GM04504 (cell line): Measurements from ENCODE around the gene IFITM10.

Experiments
- DNase-seq: peaks from one replicate; pipeline ENCODE4 v3.0.0-alpha.2; 2012; ENCODE audit warnings: low read depth

The IFITM10 gene

GRCh38 chr11:1751531-1751921, 1.1 kb upstream of the IFITM10 start:
- no peak for DNase-seq

DNA sequence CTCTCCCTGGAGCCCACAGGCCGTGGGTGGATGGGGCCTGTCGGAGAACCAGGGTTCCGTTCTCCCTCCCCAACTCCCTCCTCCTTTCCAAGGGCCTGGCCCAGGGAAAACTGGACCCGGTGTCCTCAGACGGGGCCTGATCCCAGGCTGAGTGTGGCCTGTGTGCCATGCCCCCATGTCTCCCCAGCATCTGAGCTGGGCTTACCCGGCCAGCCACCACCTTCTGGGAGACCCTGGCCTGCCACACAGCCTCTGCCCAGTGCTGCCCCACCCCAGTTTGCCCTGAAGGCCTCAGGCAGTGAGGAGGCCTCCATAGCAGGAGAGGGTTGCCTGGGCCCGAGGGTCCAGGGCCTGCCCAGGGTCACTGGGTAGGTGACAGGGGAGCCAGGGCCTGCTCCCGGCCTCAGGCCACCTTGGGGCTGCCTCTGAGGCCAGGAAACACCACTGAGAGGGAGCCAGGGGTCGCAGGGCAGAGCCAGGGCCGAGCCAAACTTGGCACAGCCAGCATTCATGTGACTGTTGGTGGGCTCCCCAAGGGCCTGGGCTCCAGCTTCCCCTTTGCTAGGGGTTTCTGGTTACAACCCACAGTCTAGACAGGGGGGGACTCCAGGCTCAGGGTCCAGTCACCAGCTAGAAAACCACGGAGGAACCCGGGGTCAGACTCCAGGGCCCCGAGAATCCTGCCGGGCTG, 590 bp upstream of the IFITM10 start:
- DNase-seq, result no peak

GRCh38 chr11:1749395-1750351, 722 bp downstream of the IFITM10 start:
- peak; percentile 84 for DNase-seq

- no peak for DNase-seq
Measured at GRCh38 chr11:1748636-1749394, 1.6 kb downstream of the IFITM10 start.

DNA sequence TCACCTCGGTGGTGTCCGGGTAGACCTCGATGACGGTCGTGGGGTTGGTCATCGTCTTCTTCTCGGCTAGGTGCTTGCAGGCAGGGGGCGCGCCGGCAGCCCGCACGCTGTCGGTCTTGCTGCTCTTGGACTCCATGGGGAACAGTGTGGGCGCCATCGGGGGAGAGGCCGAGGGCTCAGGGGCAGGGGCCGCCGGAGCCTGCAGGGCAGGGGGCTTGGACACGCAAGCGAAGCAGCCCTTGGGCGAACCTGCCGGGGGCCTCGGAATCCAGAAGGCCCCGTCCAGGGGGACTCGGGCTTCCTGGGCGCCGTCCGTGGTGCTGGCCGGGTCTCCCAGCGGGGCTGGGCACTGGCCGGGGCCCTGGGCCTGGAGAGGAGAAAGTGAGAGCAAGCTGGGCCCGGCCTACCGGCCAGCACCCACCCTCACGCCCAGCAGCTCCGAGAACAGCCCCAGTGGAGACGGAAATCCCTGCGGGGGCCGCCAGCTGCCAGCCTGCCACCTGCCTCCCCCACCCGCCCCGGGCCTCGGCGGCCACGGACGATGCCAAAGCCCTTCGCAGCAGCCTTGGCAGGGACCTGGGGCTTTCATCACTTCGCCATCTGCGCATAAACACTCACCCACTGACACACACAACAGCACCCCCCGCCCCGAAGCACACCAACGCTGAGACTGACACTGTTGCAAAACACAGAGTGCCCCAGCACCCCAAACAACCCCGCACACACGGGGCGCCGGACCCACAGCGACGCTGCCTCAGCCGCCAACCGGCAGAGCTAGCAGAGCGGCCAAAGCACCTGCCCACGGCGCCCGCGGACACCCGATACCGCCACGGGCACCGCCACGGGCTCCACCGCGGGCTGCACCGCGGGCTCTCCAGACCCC, 2.4 kb downstream of the IFITM10 start:
- DNase-seq, result no peak

DNA sequence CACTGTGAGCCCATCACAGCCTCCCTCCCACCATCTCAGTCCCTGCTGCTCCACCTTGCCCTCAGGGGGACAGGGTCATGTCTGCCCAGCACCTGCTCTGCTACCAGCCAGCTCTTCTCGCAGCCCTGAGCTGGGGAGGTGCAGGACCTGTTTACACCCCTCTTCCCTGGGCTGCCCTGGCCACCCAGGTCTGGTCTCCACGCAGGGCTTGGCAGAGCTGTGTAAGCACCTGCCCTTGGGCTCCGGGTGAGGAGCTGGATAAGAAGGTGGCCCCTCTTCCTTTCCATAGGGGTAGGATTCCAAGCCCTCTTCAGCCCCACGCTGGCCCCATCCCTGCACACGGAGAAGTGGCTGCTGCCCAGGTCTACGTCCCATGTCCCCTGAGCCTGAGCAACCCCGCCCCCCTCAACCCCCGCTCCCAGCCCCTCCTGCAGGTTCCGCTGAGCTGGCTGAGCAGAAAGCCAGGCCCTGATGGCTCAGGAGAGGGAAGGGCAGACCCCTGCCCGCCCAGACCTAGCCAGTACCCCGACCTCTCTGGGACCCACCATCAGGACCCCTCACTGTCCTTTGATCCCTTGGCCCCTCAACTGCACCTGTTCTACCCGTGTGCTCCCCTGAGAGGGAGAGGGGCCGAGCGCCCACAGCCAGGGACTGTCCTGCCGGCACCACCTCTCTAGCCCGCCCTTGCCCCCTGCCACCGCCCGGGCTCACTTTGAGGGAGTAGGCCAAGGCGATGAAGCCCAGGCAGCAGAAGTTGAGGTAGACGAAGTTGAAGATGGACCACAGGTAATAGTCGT, 3.2 kb downstream of the IFITM10 start:
- no peak for DNase-seq

DNA sequence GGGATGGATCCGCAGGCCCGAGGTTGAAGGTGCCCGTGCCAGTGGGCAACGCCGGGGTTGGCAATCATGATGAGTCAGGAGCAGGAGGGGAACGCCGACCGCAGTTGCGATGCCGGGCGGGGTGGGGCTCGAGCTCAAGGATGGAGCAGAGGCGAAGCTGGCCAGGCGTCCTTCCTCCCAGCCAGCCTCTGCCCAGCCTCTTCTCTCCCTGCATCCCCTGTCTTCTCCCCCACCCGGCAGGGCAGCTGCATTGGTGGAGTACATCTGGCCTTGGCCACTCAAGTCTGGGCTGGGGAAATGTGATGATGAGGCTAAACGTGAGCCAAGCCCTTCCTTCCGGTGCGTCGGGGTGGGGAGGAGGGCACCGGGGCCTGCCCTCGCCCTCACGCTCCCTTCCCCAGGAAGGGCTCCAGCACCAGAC, 3.9 kb downstream of the IFITM10 start:
- DNase-seq, result no peak

GRCh38 chr11:1745701-1746320, 4.6 kb downstream of the IFITM10 start:
- DNase-seq, result no peak

DNA sequence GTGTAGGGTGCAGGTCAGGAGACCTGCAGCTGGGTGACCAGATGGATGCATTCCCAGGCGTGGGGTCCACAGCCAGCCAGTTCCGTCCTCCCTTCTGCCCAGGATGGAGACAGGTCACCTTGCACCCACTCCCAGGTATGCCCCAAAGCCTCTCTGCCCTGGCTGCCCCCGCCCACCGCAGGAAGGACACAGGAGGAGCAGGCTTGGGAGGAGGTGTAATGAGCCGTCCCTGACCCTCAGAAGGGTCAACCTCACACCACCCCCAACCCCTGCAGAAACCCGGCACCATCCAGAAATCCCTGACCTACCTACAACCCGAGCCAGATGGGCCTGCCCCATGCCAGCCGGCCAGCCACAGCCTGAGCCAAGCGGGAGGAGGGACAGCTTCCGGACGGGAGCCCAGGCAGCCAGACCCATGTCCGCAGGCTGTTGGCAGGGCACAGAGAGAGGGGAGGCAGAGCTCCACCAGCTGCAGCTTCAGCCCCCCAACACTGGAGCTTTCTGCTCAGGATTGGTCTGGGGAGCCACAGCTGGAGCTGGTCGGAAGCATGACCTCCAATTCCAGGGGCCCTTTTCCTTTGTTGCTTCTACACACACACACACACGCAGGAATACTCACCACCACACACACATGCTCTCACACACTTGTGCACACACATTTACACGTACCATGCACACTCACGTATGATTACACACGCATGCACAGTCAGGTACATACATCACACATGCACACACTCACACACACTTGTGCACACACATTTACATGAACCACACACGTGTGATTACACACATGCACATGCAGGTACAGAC, 5.3 kb downstream of the IFITM10 start:
- no peak for DNase-seq

DNA sequence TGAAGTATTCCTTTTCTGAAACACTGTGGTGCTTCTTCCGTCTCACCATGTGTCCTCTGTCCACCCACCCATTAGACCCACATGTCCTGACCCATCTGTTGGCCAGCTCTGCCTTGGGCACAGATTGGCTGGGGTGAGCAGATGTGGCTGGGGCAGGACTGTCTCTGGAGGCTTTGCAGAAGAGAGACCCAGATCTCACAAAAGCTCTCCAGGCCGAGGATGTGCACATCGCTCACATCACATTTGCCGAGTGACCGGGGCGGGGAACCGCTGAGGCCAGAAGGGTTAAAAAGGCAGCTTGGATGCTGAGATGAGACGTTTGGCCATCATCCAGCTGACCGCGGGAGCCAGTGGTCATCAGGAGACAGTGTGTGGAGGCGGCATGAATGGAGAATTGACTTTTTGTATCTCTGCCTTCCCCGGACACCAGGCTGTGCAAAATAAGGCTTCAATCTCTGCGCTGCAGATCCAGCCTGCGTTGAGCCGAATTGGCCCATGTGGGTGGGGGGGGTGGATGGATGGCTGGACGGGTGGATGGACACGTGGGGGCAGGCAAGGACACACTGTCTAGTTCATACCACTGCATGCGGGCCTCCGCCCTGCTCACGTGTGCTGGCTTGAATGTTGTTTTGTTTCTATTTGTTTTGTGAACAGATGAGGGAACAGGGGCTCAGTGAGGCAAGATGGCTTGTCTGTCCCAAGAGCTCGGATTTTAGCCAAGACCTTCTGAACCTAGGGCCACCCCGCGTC, 6.1 kb downstream of the IFITM10 start:
- DNase-seq, result no peak

- DNase-seq, result no peak
Measured at GRCh38 chr11:1743585-1744136, 6.7 kb downstream of the IFITM10 start.

DNA sequence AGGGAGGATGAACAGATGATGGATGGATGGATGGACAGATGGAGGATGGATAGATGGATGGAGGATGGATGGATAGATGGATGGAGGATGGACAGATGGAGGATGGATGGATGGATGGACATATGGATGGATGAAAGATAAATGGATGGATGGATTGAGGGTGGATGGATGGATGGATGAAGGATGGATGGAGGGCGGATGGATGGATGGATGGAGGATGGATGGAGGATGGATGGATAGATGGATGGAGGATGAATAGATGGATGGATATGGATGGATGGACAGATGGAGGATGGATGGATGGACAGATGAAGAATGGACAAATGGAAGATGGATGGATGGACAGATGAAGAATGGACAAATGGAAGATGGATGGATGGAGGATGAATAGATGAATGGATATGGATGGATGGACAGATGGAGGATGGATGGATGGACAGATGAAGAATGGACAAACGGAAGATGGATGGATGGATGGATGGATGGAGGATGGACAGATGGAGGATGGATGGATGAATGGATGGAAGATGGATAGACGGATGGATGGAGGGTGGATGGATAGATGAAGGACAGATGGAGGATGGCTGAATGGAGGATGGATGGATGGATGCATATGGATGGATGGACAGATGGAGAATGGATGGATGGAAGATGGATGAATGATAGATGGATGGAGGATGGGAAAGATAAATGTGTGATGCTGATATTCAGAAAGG, 7.4 kb downstream of the IFITM10 start:
- DNase-seq, result no peak

GRCh38 chr11:1742371-1742770, 8.0 kb downstream of the IFITM10 start:
- DNase-seq, result no peak

- DNase-seq, result no peak
Measured at GRCh38 chr11:1741741-1742140, 8.7 kb downstream of the IFITM10 start.

- no peak for DNase-seq
Measured at GRCh38 chr11:1740786-1741530, 9.4 kb downstream of the IFITM10 start.

- no peak for DNase-seq
Measured at GRCh38 chr11:1739576-1739975, 10.8 kb downstream of the IFITM10 start.

DNA sequence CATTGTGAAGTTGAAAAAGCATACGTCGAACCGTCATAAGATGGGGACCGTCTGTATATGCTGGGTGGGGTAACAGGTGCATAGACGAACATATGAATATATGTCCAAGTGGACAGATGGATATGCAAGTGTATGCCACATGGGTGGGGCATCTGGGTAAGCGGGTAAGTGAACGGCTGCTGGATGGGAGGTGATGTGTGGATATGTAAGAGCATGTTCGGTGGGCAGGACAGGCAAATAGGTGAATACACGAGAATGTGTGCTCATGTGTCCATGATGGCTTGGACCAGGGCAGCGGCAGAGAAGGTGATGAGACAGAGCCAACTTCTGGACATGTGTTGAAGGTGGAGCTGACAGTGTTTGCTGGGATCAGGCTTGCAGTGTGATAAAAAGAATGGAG, 12.0 kb downstream of the IFITM10 start:
- no peak for DNase-seq
